Caco-2 (cell line): ENCODE measurements around the gene CHIC2. TPM values are rescaled to one million over a fixed set of nuclear protein-coding genes. Genes with fewer than 3 reads are reported as not detected.

Source experiments
- BruUV-seq: library from RNA; stranded (reverse); fragments of 400-500 nt; replicated peaks from 2 replicates; lab custom pipeline; 2021; lab: Mats Ljungman, UMichigan
- CTCF ChIA-PET: fragments of 300-600 bp; sonication (Branson Sonifier 250); formaldehyde crosslinking; loops from one replicate; lab custom pipeline; 2022; ENCODE audit warnings: antibody characterized with exemption; lab: Charles Lee
- POLR2A ChIA-PET: fragments of 300-600 bp; sonication (Branson Sonifier 250); formaldehyde crosslinking; loops from one replicate; lab custom pipeline; 2022; ENCODE audit warnings: antibody characterized with exemption; lab: Charles Lee
- DNase-seq, 2 experiments: peaks; one replicate each; pipeline versions ENCODE4 v3.0.0 to v3.0.0-alpha.2; 2020 to 2022
- H3K27me3 ChIP-seq: replicated peaks from 2 replicates; pipeline ENCODE4 v1.6.0; 2011; ENCODE audit warnings: low read length; ENCODE audit not compliant: control insufficient read depth, insufficient read depth
- H3K36me3 ChIP-seq: 2 replicates; pipeline ENCODE4 v1.5.1; 2011; ENCODE audit warnings: low read length; ENCODE audit not compliant: control insufficient read depth, insufficient read depth
- H3K4me1 ChIP-seq: fragments of 250-450 bp; sonication (Bioruptor Pico); 2 replicates; pipeline ENCODE4 v1.5.1; 2020; ENCODE audit warnings: mild to moderate bottlenecking
- H3K4me3 ChIP-seq: 2 replicates; pipeline ENCODE4 v1.5.1; 2011; ENCODE audit warnings: low read depth, mild to moderate bottlenecking, control low read depth, low read length
- H3K9me3 ChIP-seq: fragments of 250-450 bp; sonication (Bioruptor Pico); 2 replicates; pipeline ENCODE4 v1.5.1; 2020; ENCODE audit warnings: mild to moderate bottlenecking, moderate library complexity
- H3K27ac Mint-ChIP-seq: one replicate; pipeline ENCODE4 v1.8.0; 2022; ENCODE audit warnings: mixed read lengths; ENCODE audit not compliant: unreplicated experiment
- H3K27me3 Mint-ChIP-seq: one replicate; pipeline ENCODE4 v1.8.0; 2022; ENCODE audit warnings: mixed read lengths; ENCODE audit not compliant: insufficient read depth, unreplicated experiment
- H3K36me3 Mint-ChIP-seq: one replicate; pipeline ENCODE4 v1.8.0; 2022; ENCODE audit warnings: mild to moderate bottlenecking, mixed read lengths; ENCODE audit not compliant: insufficient read depth, unreplicated experiment
- H3K4me1 Mint-ChIP-seq: one replicate; pipeline ENCODE4 v1.8.0; 2022; ENCODE audit warnings: low read depth, mixed read lengths; ENCODE audit not compliant: unreplicated experiment
- H3K4me3 Mint-ChIP-seq: one replicate; pipeline ENCODE4 v1.8.0; 2022; ENCODE audit warnings: mild to moderate bottlenecking, moderate library complexity, mixed read lengths; ENCODE audit not compliant: unreplicated experiment
- H3K9me3 Mint-ChIP-seq: one replicate; pipeline ENCODE4 v1.8.0; 2022; ENCODE audit warnings: mixed read lengths; ENCODE audit not compliant: unreplicated experiment
- CTCF ChIP-seq, 2 experiments: fragments of 200-600 bp in 1 of 2; IDR thresholded peaks; 1 replicate in 1 of 2; 2 replicates in 1 of 2; pipeline versions ENCODE4 v1.5.1 to v1.8.0; 2011 to 2022; ENCODE audit warnings: antibody characterized with exemption in 1 of 2, control low read depth in 1 of 2, inconsistent platforms in 1 of 2, low read depth in 1 of 2, low read length in 1 of 2, mild to moderate bottlenecking in 1 of 2, moderate library complexity in 1 of 2; ENCODE audit not compliant: insufficient read depth in 1 of 2, severe bottlenecking in 1 of 2, unreplicated experiment in 1 of 2
- intact Hi-C: fragments of 100-400 bp; cut with micrococcal nuclease; formaldehyde crosslinking; loops from one replicate; pipeline ENCODE4 v1.10.0; 2022; ENCODE audit not compliant: unreplicated experiment
- total RNA-seq: library from RNA; stranded (reverse); gene quantifications from 2 replicates; pipeline ENCODE4 v1.2.3, GENCODE V29; 2022

CHIC2 gene
- total RNA-seq, 1 experiment from 2014 or later = 30.0 TPM

- no peaks in the 10 kb centered on the region for H3K4me1 Mint-ChIP-seq
- intact Hi-C loops = no loop called here
- POLR2A ChIA-PET = no interaction called here
Measured at GRCh38 chr4:54098375-54098774, 34.0 kb upstream of the CHIC2 start.

GRCh38 chr4:54097152-54097551 is 32.7 kb upstream of the CHIC2 start:
- Histone ChIP-seq H3K4me1 (peaks cover 9% of the 10 kb centered on the region; the same call in 1 of the 2 replicates), H3K9me3 (no peaks in the 10 kb centered on the region), H3K27me3 (no peaks in the 10 kb centered on the region), H3K36me3 (no peaks in the 10 kb centered on the region), H3K4me3 (no peak overlapping the region)
- H3K4me3 Mint-ChIP-seq = no peak overlapping the region
- peaks cover 9% of the 10 kb centered on the region for H3K27me3 Mint-ChIP-seq
- no peaks in the 10 kb centered on the region for H3K36me3 Mint-ChIP-seq
- BruUV-seq = no TSS peak
- H3K27ac Mint-ChIP-seq = no peak overlapping the region
- POLR2A ChIA-PET = no interaction called here
- intact Hi-C loops = no loop called here
- DNase-seq = no peak
- H3K4me1 Mint-ChIP-seq = no peaks in the 10 kb centered on the region
- CTCF ChIA-PET = no interaction called here
- no peaks in the 10 kb centered on the region for H3K9me3 Mint-ChIP-seq
- no peak for TF ChIP-seq CTCF (IDR thresholded peaks at IDR 0.05; ENCODE audit: insufficient read depth in 1 of 2, low read depth in 1 of 2, low read length in 1 of 2, severe bottlenecking in 1 of 2, unreplicated experiment in 1 of 2)

More at GRCh38 chr4:54098375-54098774, 34.0 kb upstream of the CHIC2 start:
- Mint-ChIP-seq H3K9me3 (no peaks in the 10 kb centered on the region), H3K36me3 (no peaks in the 10 kb centered on the region), H3K27ac (no peak overlapping the region), H3K4me3 (no peak overlapping the region), H3K27me3 (peaks cover 13% of the 10 kb centered on the region)
- CTCF ChIA-PET = no interaction called here
- H3K4me3 ChIP-seq = no peak overlapping the region
- no TSS peak for BruUV-seq
- no peak for DNase-seq
- no peaks in the 10 kb centered on the region for H3K27me3 ChIP-seq
- no peaks in the 10 kb centered on the region for H3K36me3 ChIP-seq
- H3K4me1 ChIP-seq = peaks cover 5% of the 10 kb centered on the region; the same call in 1 of the 2 replicates
- no peaks in the 10 kb centered on the region for H3K9me3 ChIP-seq
- no peak for TF ChIP-seq CTCF (IDR thresholded peaks at IDR 0.05; ENCODE audit: insufficient read depth in 1 of 2, low read depth in 1 of 2, low read length in 1 of 2, severe bottlenecking in 1 of 2, unreplicated experiment in 1 of 2)

- Histone ChIP-seq H3K27me3 (no peaks in the 10 kb centered on the region), H3K9me3 (no peaks in the 10 kb centered on the region), H3K36me3 (no peaks in the 10 kb centered on the region), H3K4me1 (peaks cover 9% of the 10 kb centered on the region; the same call in 1 of the 2 replicates), H3K4me3 (no peak overlapping the region)
- Mint-ChIP-seq H3K9me3 (no peaks in the 10 kb centered on the region), H3K36me3 (no peaks in the 10 kb centered on the region), H3K27me3 (peaks cover 3% of the 10 kb centered on the region), H3K27ac (no peak overlapping the region), H3K4me1 (peaks cover 5% of the 10 kb centered on the region), H3K4me3 (no peak overlapping the region)
- no TSS peak for BruUV-seq
- no peak for TF ChIP-seq CTCF (IDR thresholded peaks at IDR 0.05; ENCODE audit: insufficient read depth in 1 of 2, low read depth in 1 of 2, low read length in 1 of 2, severe bottlenecking in 1 of 2, unreplicated experiment in 1 of 2)
- ChIA-PET POLR2A (no interaction called here), CTCF (no interaction called here)
- intact Hi-C loops = no loop called here
- DNase-seq = no peak
Measured at GRCh38 chr4:54096295-54096962, 32.0 kb upstream of the CHIC2 start.
